ENCODE measurements around the gene SLC4A4.

GRCh38 chr4:71564775-71565174 is 226.0 kb downstream of the SLC4A4 start:
- TF ChIP-seq CTCF (IDR thresholded peaks at IDR 0.05; ENCODE audit: borderline replicate concordance, extremely low read depth, low read length, poor library complexity, severe bottlenecking), result no peak
- TF ChIP-seq EZH2 (IDR thresholded peaks at IDR 0.05; ENCODE audit: borderline replicate concordance, low read depth, low read length, severe bottlenecking), result no peak
